Lower leg skin (tissue), 3 donors: ENCODE results near the gene PRRG3.

ENCODE experiments used
- POLR2A ChIP-seq, 2 donors: fragments of 450-650 bp; IDR thresholded peaks; one replicate each; pipeline ENCODE4 v1.6.1; 2016 to 2017; ENCODE audit warnings: antibody characterized with exemption in 2 of 2, mild to moderate bottlenecking in 1 of 2, moderate library complexity in 1 of 2
- TF ChIP-seq, protein P1 (sequence below), 3 donors: fragments of 450-650 bp; IDR thresholded peaks; one replicate each; pipeline ENCODE4 v1.5.1; 2016; ENCODE audit warnings: antibody characterized with exemption in 3 of 3, mild to moderate bottlenecking in 3 of 3, moderate library complexity in 2 of 3

DNA sequence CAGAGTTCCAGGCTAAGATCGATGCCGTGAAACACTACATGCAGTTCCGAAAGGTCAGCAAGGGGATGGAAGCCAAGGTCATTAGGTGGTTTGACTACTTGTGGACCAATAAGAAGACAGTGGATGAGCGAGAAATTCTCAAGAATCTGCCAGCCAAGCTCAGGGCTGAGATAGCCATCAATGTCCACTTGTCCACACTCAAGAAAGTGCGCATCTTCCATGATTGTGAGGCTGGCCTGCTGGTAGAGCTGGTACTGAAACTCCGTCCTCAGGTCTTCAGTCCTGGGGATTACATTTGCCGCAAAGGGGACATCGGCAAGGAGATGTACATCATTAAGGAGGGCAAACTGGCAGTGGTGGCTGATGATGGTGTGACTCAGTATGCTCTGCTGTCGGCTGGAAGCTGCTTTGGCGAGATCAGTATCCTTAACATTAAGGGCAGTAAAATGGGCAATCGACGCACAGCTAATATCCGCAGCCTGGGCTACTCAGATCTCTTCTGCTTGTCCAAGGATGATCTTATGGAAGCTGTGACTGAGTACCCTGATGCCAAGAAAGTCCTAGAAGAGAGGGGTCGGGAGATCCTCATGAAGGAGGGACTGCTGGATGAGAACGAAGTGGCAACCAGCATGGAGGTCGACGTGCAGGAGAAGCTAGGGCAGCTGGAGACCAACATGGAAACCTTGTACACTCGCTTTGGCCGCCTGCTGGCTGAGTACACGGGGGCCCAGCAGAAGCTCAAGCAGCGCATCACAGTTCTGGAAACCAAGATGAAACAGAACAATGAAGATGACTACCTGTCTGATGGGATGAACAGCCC lies 48.6 kb downstream of the PRRG3 start:
- TF ChIP-seq, protein P1, sequence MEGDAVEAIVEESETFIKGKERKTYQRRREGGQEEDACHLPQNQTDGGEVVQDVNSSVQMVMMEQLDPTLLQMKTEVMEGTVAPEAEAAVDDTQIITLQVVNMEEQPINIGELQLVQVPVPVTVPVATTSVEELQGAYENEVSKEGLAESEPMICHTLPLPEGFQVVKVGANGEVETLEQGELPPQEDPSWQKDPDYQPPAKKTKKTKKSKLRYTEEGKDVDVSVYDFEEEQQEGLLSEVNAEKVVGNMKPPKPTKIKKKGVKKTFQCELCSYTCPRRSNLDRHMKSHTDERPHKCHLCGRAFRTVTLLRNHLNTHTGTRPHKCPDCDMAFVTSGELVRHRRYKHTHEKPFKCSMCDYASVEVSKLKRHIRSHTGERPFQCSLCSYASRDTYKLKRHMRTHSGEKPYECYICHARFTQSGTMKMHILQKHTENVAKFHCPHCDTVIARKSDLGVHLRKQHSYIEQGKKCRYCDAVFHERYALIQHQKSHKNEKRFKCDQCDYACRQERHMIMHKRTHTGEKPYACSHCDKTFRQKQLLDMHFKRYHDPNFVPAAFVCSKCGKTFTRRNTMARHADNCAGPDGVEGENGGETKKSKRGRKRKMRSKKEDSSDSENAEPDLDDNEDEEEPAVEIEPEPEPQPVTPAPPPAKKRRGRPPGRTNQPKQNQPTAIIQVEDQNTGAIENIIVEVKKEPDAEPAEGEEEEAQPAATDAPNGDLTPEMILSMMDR (IDR thresholded peaks at IDR 0.05) = no peak
- no peak for TF ChIP-seq POLR2A (IDR thresholded peaks at IDR 0.05)
